K562 (cell line): ENCODE results near the gene MTARC2. TPM values are rescaled to one million over a fixed set of nuclear protein-coding genes. Genes with fewer than 3 reads are reported as not detected.

Experiments
- ATAC-seq: fragments of 200-7000 bp; cut with Tn5 transposase; 3 replicates; pipeline ENCODE4 v1.9.1; 2020; ENCODE audit warnings: moderate library complexity
- BruUV-seq: library from RNA; stranded (reverse); fragments of 400-500 nt; replicated peaks from 2 replicates; lab custom pipeline; 2021; lab: Mats Ljungman, UMichigan
- CTCF ChIA-PET: fragments of 300-600 bp; formaldehyde crosslinking; extraction: SDS; loops from one replicate; lab custom pipeline; 2021; ENCODE audit warnings: low intra/inter-chr PET ratio; lab: Yijun Ruan, JAX
- POLR2A ChIA-PET: fragments of 300-600, 350-650 bp; sonication (Branson Sonifier 250); formaldehyde crosslinking; extraction: SDS; loops from one replicate; lab custom pipeline; 2021; ENCODE audit warnings: antibody characterized with exemption, inconsistent platforms; lab: Yijun Ruan, JAX
- DNase-seq, 4 experiments: peaks; one replicate each; pipeline versions ENCODE4 v3.0.0 to v3.0.0-alpha.2; 2011 to 2018; ENCODE audit warnings: low spot score in 3 of 4, mixed read lengths in 3 of 4; ENCODE audit errors: extremely low read depth in 1 of 4
- FAIRE-seq: peaks from 2 replicates; lab custom pipeline; 2011; peaks lifted over from hg19 to GRCh38; lab: Jason Lieb, UNC
- H2AFZ ChIP-seq: 2 replicates; pipeline ENCODE4 v1.6.0; 2011; ENCODE audit warnings: low read depth, low read length, control low read depth, inconsistent platforms
- H3K27ac ChIP-seq: fragments of 200-600 bp; 3 replicates; pipeline ENCODE4 v1.8.0; 2011; ENCODE audit warnings: low read depth, mild to moderate bottlenecking, control low read depth, inconsistent platforms, low read length, moderate library complexity, mixed read lengths; ENCODE audit errors: extremely low read depth
- H3K27me3 ChIP-seq, 2 experiments: fragments of 300-600 bp in 1 of 2; 2 replicates in 1 of 2; 3 replicates in 1 of 2; pipeline versions ENCODE4 v1.6.0 to v1.8.0; 2011; ENCODE audit warnings: inconsistent platforms in 2 of 2, low read length in 2 of 2, mild to moderate bottlenecking in 1 of 2, mixed read lengths in 1 of 2, moderate library complexity in 1 of 2; ENCODE audit not compliant: control insufficient read depth in 2 of 2, insufficient read depth in 2 of 2
- H3K36me3 ChIP-seq: fragments of 300-600 bp; 3 replicates; pipeline ENCODE4 v1.8.0; 2011; ENCODE audit warnings: mild to moderate bottlenecking, low read length, inconsistent platforms; ENCODE audit not compliant: control insufficient read depth, insufficient read depth
- H3K4me1 ChIP-seq, 2 experiments: fragments of 200-600 bp in 1 of 2; replicated peaks in 1 of 2; 2 replicates in 1 of 2; 3 replicates in 1 of 2; pipeline versions ENCODE4 v1.5.1 to v1.8.0; 2011; ENCODE audit warnings: inconsistent platforms in 2 of 2, low read length in 2 of 2, mild to moderate bottlenecking in 1 of 2, mixed read lengths in 1 of 2, moderate library complexity in 1 of 2; ENCODE audit not compliant: control insufficient read depth in 2 of 2, insufficient read depth in 2 of 2
- H3K4me2 ChIP-seq: 2 replicates; pipeline ENCODE4 v1.6.1; 2011; ENCODE audit warnings: low read length, control low read depth, inconsistent platforms, mixed read lengths; ENCODE audit not compliant: insufficient read depth
- H3K4me3 ChIP-seq: fragments of 200-600 bp; sonication (generic), shearing (Covaris generic); 2 replicates; pipeline ENCODE4 v1.5.1; 2016; ENCODE audit warnings: control low read depth, inconsistent platforms
- H3K79me2 ChIP-seq: fragments of 200-600 bp; 3 replicates; pipeline ENCODE4 v1.8.0; 2011; ENCODE audit warnings: low read length, inconsistent platforms; ENCODE audit not compliant: control insufficient read depth, insufficient read depth
- H3K9ac ChIP-seq, 2 experiments: 2 replicates each; pipeline versions ENCODE4 v1.6.0 to v1.6.1; 2011; ENCODE audit warnings: low read depth in 2 of 2, low read length in 2 of 2, control low read depth in 1 of 2, inconsistent platforms in 1 of 2, mild to moderate bottlenecking in 1 of 2, mixed read lengths in 1 of 2; ENCODE audit not compliant: insufficient read depth in 1 of 2
- H3K9me1 ChIP-seq: one replicate; pipeline ENCODE4 v1.6.0; 2011; ENCODE audit warnings: inconsistent platforms, mild to moderate bottlenecking, low read length, moderate library complexity; ENCODE audit not compliant: control insufficient read depth, insufficient read depth
- H3K9me3 ChIP-seq: replicated peaks from 2 replicates; pipeline ENCODE4 v1.5.1; 2011; ENCODE audit warnings: low read depth, low read length, inconsistent platforms; ENCODE audit not compliant: control insufficient read depth, insufficient read depth
- H4K20me1 ChIP-seq: replicated peaks from 2 replicates; pipeline ENCODE4 v1.6.1; 2011; ENCODE audit warnings: low read length, inconsistent platforms, mixed read lengths; ENCODE audit not compliant: control insufficient read depth, insufficient read depth
- AFF4 ChIP-seq: sonication (generic); formaldehyde crosslinking; IDR thresholded peaks from 2 replicates; pipeline ENCODE4 v1.8.0; 2023; ENCODE audit warnings: mild to moderate bottlenecking, missing genetic modification reagents
- ATF4 ChIP-seq: fragments of 450-650 bp; formaldehyde crosslinking; IDR thresholded peaks from 2 replicates; pipeline ENCODE4 v1.4.0; 2022; ENCODE audit warnings: mild to moderate bottlenecking, moderate library complexity
- CXXC5 ChIP-seq: fragments of 250-450 bp; sonication (Bioruptor Pico); IDR thresholded peaks from 2 replicates; pipeline ENCODE4 v1.8.0; 2022; ENCODE audit warnings: inconsistent platforms, mild to moderate bottlenecking, moderate library complexity
- KDM1A ChIP-seq, 2 experiments: fragments of 450-650 bp; IDR thresholded peaks; 2 replicates each; pipeline ENCODE4 v1.6.1; 2016; ENCODE audit warnings: mild to moderate bottlenecking in 2 of 2
- KDM5B ChIP-seq: fragments of 200-600 bp; sonication (generic); IDR thresholded peaks from 2 replicates; pipeline ENCODE4 v1.6.1; 2012; ENCODE audit warnings: low read depth, mild to moderate bottlenecking, moderate library complexity, low read length, control low read depth, inconsistent platforms; ENCODE audit not compliant: insufficient replicate concordance
- MAFG ChIP-seq: fragments of 450-650 bp; conservative IDR thresholded peaks from 2 replicates; pipeline ENCODE4 v1.6.1; 2016; ENCODE audit warnings: missing genetic modification characterization, missing compliant biosample characterization
- NFIC ChIP-seq: fragments of 450-650 bp; IDR thresholded peaks from 2 replicates; pipeline ENCODE4 v1.6.1; 2017; ENCODE audit warnings: mild to moderate bottlenecking, inconsistent platforms
- RBM25 ChIP-seq: fragments of 200-400 bp; formaldehyde crosslinking; IDR thresholded peaks from 2 replicates; pipeline ENCODE4 v1.6.1; 2018; ENCODE audit warnings: low read length, low read depth, moderate library complexity; ENCODE audit not compliant: severe bottlenecking
- SMAD2 ChIP-seq: fragments of 150-350 bp; IDR thresholded peaks from 2 replicates; pipeline ENCODE4 v1.6.1; 2014; ENCODE audit warnings: low read depth, mild to moderate bottlenecking, low read length
- ZNF518B ChIP-seq: fragments of 250-450 bp; sonication (Bioruptor Pico); IDR thresholded peaks from 2 replicates; pipeline ENCODE4 v1.5.0; 2021; ENCODE audit warnings: mild to moderate bottlenecking, moderate library complexity
- ZNF551 ChIP-seq: fragments of 250-450 bp; sonication (Bioruptor Pico); IDR thresholded peaks from 2 replicates; pipeline ENCODE4 v1.5.0; 2021; ENCODE audit warnings: mild to moderate bottlenecking, moderate library complexity
- WGBS: fragments of 100-300 bp; shearing (Covaris generic); methylation state at CpG from one replicate; pipeline ENCODE4 v1.1.6; 2016; ENCODE audit warnings: low coverage, mixed read lengths; ENCODE audit not compliant: insufficient coverage; ENCODE audit errors: missing lambda C conversion rate; 5-methylcytosine and 5-hydroxymethylcytosine counted together
- in situ Hi-C: fragments of 300-500 bp; cut with MboI; formaldehyde crosslinking; loops from 4 replicates; pipeline ENCODE4 v1.15.0; 2018; ENCODE audit warnings: inconsistent platforms, mixed read lengths
- intact Hi-C: fragments of 100-400 bp; cut with micrococcal nuclease; formaldehyde crosslinking; loops from 2 replicates; pipeline ENCODE4 v1.14.2; 2022
- polyA plus RNA-seq, 8 experiments: library from polyadenylated mRNA; depleted of rRNA in 4 of 8; stranded (reverse) in 5 of 8; unstranded in 3 of 8; fragments of >200 nt; fragmentation: Nextera tagmentation in 2 of 8; fragmentation: Illumina TruSeq in 1 of 8; extraction: Ambion mirVana in 2 of 8; extraction: Trizol in 1 of 8; gene quantifications; 2 replicates each; pipeline versions ENCODE4 v1.2.1 to v1.2.3, GENCODE V29; 2011 to 2014; ENCODE audit warnings: inconsistent platforms in 1 of 8, missing spikeins in 1 of 8
- total RNA-seq, 7 experiments: library from RNA; depleted of rRNA in 6 of 7; stranded (reverse); fragments of >200 nt in 6 of 7; fragmentation: Illumina TruSeq in 2 of 7; extraction: Trizol in 2 of 7; gene quantifications; 2 replicates each; pipeline versions ENCODE4 v1.2.1 to v1.2.3, GENCODE V29; 2011 to 2021; ENCODE audit warnings: low replicate concordance in 1 of 7

The MTARC2 gene
- total and polyA plus RNA-seq, 9 of the 15 experiments (the other 6 are each of a cell fraction or from before 2014, with no cell fraction given) = 0.03 to 0.35 TPM; not detected in 7

GRCh38 chr1:220808345-220809186 lies 60.4 kb downstream of the MTARC2 start (continued):
- TF ChIP-seq NFIC = no peak

GRCh38 chr1:220809187-220809550 lies 61.0 kb downstream of the MTARC2 start:
- ChIA-PET POLR2A (no interaction called here), CTCF (interaction anchor here (0.6 to 0.8 kb wide), 2 partner anchors 464 to 818 kb away, joined by 3 read pairs; no protein-coding TSS in a partner anchor)
- Histone ChIP-seq H3K27ac (no peak overlapping the region), H3K9me3 (no peaks in the 10 kb centered on the region), H3K4me3 (no peak overlapping the region), H3K9ac (no peak overlapping the region), H2AFZ (no peak overlapping the region), H3K4me2 (no peak overlapping the region), H3K36me3 (no peaks in the 10 kb centered on the region), H3K79me2 (no peaks in the 10 kb centered on the region), H3K27me3 (peaks cover 2 to 20% of the 10 kb centered on the region in 2 experiments; a peak in 3 of 5 replicates), H3K4me1 (peaks cover 2 to 4% of the 10 kb centered on the region in 2 experiments; a peak in 3 of 5 replicates), H3K9me1 (no peaks in the 10 kb centered on the region), H4K20me1 (0 out of 2 replicates have a peak, but pooled peaks cover 2% of the 10 kb centered on the region)
- no peak for ATAC-seq
- no TSS peak for BruUV-seq
- FAIRE-seq = no peak
- in situ Hi-C loops (no loop called here), intact Hi-C loops (no loop called here)
- no peak for DNase-seq
- TF ChIP-seq CXXC5 (no peak), RBM25 (no peak), AFF4 (no peak), KDM5B (no peak), ZNF518B (no peak), MAFG (tag) (no peak), ZNF551 (CRISPR knock-in tag) (no peak), SMAD2 (no peak), ATF4 (CRISPR knock-in tag) (no peak), KDM1A (IDR thresholded peaks at IDR 0.05) (no peak)
- WGBS = 0% methylated on average over 6 of the region's 6 CpGs
